Hepatocyte (in vitro differentiated cells): ENCODE measurements around the gene ADCY9. TPM values are rescaled to one million over a fixed set of nuclear protein-coding genes. Genes with fewer than 3 reads are reported as not detected.

Experiments used
- DNase-seq: peaks from one replicate; pipeline ENCODE4 v3.0.0-alpha.2; 2016; ENCODE audit warnings: low spot score
- H2AFZ ChIP-seq: fragments of 200-600 bp; sonication (generic); 2 replicates; pipeline ENCODE4 v1.6.0; 2016; ENCODE audit warnings: antibody characterized with exemption, mild to moderate bottlenecking
- H3K27ac ChIP-seq: fragments of 200-600 bp; sonication (generic); 2 replicates; pipeline ENCODE4 v1.5.1; 2016; ENCODE audit warnings: mild to moderate bottlenecking
- H3K27me3 ChIP-seq: fragments of 200-600 bp; sonication (generic); 2 replicates; pipeline ENCODE4 v1.6.1; 2016
- H3K36me3 ChIP-seq: fragments of 200-600 bp; sonication (generic); replicated peaks from 2 replicates; pipeline ENCODE4 v1.5.1; 2016; ENCODE audit warnings: low read depth; ENCODE audit not compliant: insufficient read depth
- H3K4me1 ChIP-seq: fragments of 200-600 bp; sonication (generic); 2 replicates; pipeline ENCODE4 v1.5.1; 2016; ENCODE audit warnings: mild to moderate bottlenecking, moderate library complexity; ENCODE audit not compliant: insufficient read depth
- H3K4me2 ChIP-seq: fragments of 200-600 bp; sonication (generic); 2 replicates; pipeline ENCODE4 v1.6.0; 2016
- H3K4me3 ChIP-seq: fragments of 200-600 bp; sonication (generic); 2 replicates; pipeline ENCODE4 v1.5.1; 2016; ENCODE audit warnings: mild to moderate bottlenecking
- H3K79me2 ChIP-seq: fragments of 200-600 bp; sonication (generic); 2 replicates; pipeline ENCODE4 v1.6.0; 2017; ENCODE audit warnings: mild to moderate bottlenecking
- H3K9me2 ChIP-seq: fragments of 200-600 bp; sonication (generic); replicated peaks from 2 replicates; pipeline ENCODE4 v1.6.0; 2017; ENCODE audit warnings: mild to moderate bottlenecking; ENCODE audit not compliant: insufficient read depth
- H3K9me3 ChIP-seq: fragments of 200-600 bp; sonication (generic); 2 replicates; pipeline ENCODE4 v1.5.1; 2016; ENCODE audit warnings: low read depth, mild to moderate bottlenecking
- H4K20me1 ChIP-seq: fragments of 200-600 bp; sonication (generic); 2 replicates; pipeline ENCODE4 v1.6.0; 2016; ENCODE audit warnings: mild to moderate bottlenecking; ENCODE audit not compliant: insufficient read depth, poor library complexity, severe bottlenecking
- CTCF ChIP-seq: fragments of 200-600 bp; sonication (generic); IDR thresholded peaks from 2 replicates; pipeline ENCODE4 v1.5.1; 2016; ENCODE audit warnings: antibody characterized with exemption, mild to moderate bottlenecking; ENCODE audit not compliant: poor library complexity
- EZH2 ChIP-seq: fragments of 200-600 bp; sonication (generic); IDR thresholded peaks from 2 replicates; pipeline ENCODE4 v1.6.1; 2016; ENCODE audit warnings: antibody characterized with exemption, mild to moderate bottlenecking, borderline replicate concordance
- EZH2phosphoT487 ChIP-seq: fragments of 200-600 bp; sonication (generic); IDR thresholded peaks from one replicate; pipeline ENCODE4 v1.6.1; 2018; ENCODE audit warnings: antibody characterized with exemption, mild to moderate bottlenecking, low read depth, moderate library complexity; ENCODE audit not compliant: unreplicated experiment, severe bottlenecking
- WGBS: methylation state at CpG from one replicate; pipeline ENCODE4 v1.1.6; 2016; ENCODE audit warnings: low lambda C conversion rate; ENCODE audit errors: missing lambda C conversion rate; 5-methylcytosine and 5-hydroxymethylcytosine counted together
- polyA plus RNA-seq: library from polyadenylated mRNA; unstranded; fragments of >200 nt; fragmentation: Nextera tagmentation; extraction: Ambion mirVana; gene quantifications from 2 replicates; pipeline ENCODE4 v1.2.1, GENCODE V29; 2016
- total RNA-seq: library from RNA; depleted of rRNA; stranded (reverse); fragments of >200 nt; gene quantifications from 2 replicates; pipeline ENCODE4 v1.2.3, GENCODE V29; 2014

Gene ADCY9
- total and polyA plus RNA-seq, 2 experiments from 2014 or later = 12.0 to 15.9 TPM

- Histone ChIP-seq H3K9me3 (no peaks in the 10 kb centered on the region), H3K4me1 (peaks cover under 1% of the 10 kb centered on the region), H3K36me3 (no peaks in the 10 kb centered on the region), H3K79me2 (peaks cover 35% of the 10 kb centered on the region), H3K4me2 (no peak overlapping the region), H3K4me3 (no peak overlapping the region), H4K20me1 (no peaks in the 10 kb centered on the region), H3K27ac (no peak overlapping the region), H3K27me3 (no peaks in the 10 kb centered on the region), H2AFZ (no peak overlapping the region), H3K9me2 (no peaks in the 10 kb centered on the region)
- WGBS = 96% methylated on average over 15 of the region's 15 CpGs
- DNase-seq = no peak
- TF ChIP-seq EZH2 (no peak), CTCF (no peak), EZH2phosphoT487 (no peak)
Measured at GRCh38 chr16:4103745-4104144, 12.5 kb downstream of the ADCY9 start.

GRCh38 chr16:4101421-4102219 lies 14.6 kb downstream of the ADCY9 start:
- Histone ChIP-seq H3K4me1 (no peaks in the 10 kb centered on the region), H3K36me3 (no peaks in the 10 kb centered on the region), H3K9me3 (no peaks in the 10 kb centered on the region), H2AFZ (no peak overlapping the region), H3K27me3 (no peaks in the 10 kb centered on the region), H4K20me1 (no peaks in the 10 kb centered on the region), H3K4me3 (no peak overlapping the region), H3K9me2 (no peaks in the 10 kb centered on the region), H3K79me2 (peaks cover 29% of the 10 kb centered on the region), H3K4me2 (no peak overlapping the region), H3K27ac (no peak overlapping the region)
- WGBS = 94% methylated on average over 20 of the region's 20 CpGs
- no peak for DNase-seq
- no peak for TF ChIP-seq EZH2phosphoT487
- no peak for TF ChIP-seq CTCF

- no peaks in the 10 kb centered on the region for H3K36me3 ChIP-seq
- 80% methylated on average over 4 of the region's 4 CpGs for WGBS
- no peaks in the 10 kb centered on the region for H3K9me3 ChIP-seq
- no peak overlapping the region for H3K4me3 ChIP-seq
- no peak overlapping the region for H2AFZ ChIP-seq
- peaks cover 8% of the 10 kb centered on the region for H3K4me1 ChIP-seq
- no peak overlapping the region for H3K4me2 ChIP-seq
- H3K79me2 ChIP-seq = peaks cover 34% of the 10 kb centered on the region
- no peaks in the 10 kb centered on the region for H4K20me1 ChIP-seq
- TF ChIP-seq CTCF (no peak), EZH2 (no peak), EZH2phosphoT487 (no peak)
- no peaks in the 10 kb centered on the region for H3K27me3 ChIP-seq
- H3K27ac ChIP-seq = peak overlapping the region; percentile 43
- H3K9me2 ChIP-seq = no peaks in the 10 kb centered on the region
- DNase-seq = no peak
Measured at GRCh38 chr16:4098501-4098900, 17.7 kb downstream of the ADCY9 start.
